GM18511 (cell line): Measurements from ENCODE around the gene DQX1.
"Not testable (repeated sequence)": the region's sequence is repeated elsewhere in the genome, so short reads cannot be mapped to it uniquely, and the experiment has no call there.

ENCODE experiments used
- ATAC-seq: cut with Tn5 transposase; IDR thresholded peaks from one replicate; pipeline ENCODE4 v1.9.1; 2021; ENCODE audit warnings: mild to moderate bottlenecking, moderate library complexity; ENCODE audit not compliant: unreplicated experiment

DQX1 gene

GRCh38 chr2:74525717-74526648, at the start of gene DQX1:
Gene DQX1 (minus strand): TSS chr2:74526231. CDS start chr2:74525729, 502 bp downstream.
- ATAC-seq, result no peak

- ATAC-seq, result no peak
Observed at GRCh38 chr2:74575320-74575719, 49.3 kb upstream of the DQX1 start.

- ATAC-seq, result peak; percentile 47
Observed at GRCh38 chr2:74573747-74574562, 47.9 kb upstream of the DQX1 start.

- no peak for ATAC-seq
Observed at GRCh38 chr2:74572178-74572925, 46.3 kb upstream of the DQX1 start.

- peak; percentile 72 for ATAC-seq
Observed at GRCh38 chr2:74571058-74571457, 45.0 kb upstream of the DQX1 start.

GRCh38 chr2:74569686-74570085, 43.7 kb upstream of the DQX1 start:
- no peak for ATAC-seq

- ATAC-seq, result no peak
Observed at GRCh38 chr2:74567881-74568280, 41.9 kb upstream of the DQX1 start.

- ATAC-seq, result peak; percentile 48
Observed at GRCh38 chr2:74566754-74567085, 40.7 kb upstream of the DQX1 start.

GRCh38 chr2:74566076-74566753, 40.2 kb upstream of the DQX1 start:
- ATAC-seq, result peak; percentile 22

GRCh38 chr2:74564222-74564621, 38.2 kb upstream of the DQX1 start:
- no peak for ATAC-seq

- ATAC-seq, result no peak
Observed at GRCh38 chr2:74562126-74562775, 36.2 kb upstream of the DQX1 start.

- not testable (repeated sequence) for ATAC-seq
Observed at GRCh38 chr2:74561022-74561421, 35.0 kb upstream of the DQX1 start.

GRCh38 chr2:74560591-74560990, 34.6 kb upstream of the DQX1 start:
- ATAC-seq, result no peak

GRCh38 chr2:74559912-74560311, 33.9 kb upstream of the DQX1 start:
- no peak for ATAC-seq

- ATAC-seq, result no peak
Observed at GRCh38 chr2:74558284-74559230, 32.5 kb upstream of the DQX1 start.

GRCh38 chr2:74556831-74557370, 30.9 kb upstream of the DQX1 start:
- ATAC-seq, result no peak

GRCh38 chr2:74556159-74556558, 30.1 kb upstream of the DQX1 start:
- no peak for ATAC-seq

GRCh38 chr2:74555610-74556103, 29.6 kb upstream of the DQX1 start:
- no peak for ATAC-seq
